Measurements from ENCODE around the gene STK25. TPM values are rescaled to one million over a fixed set of nuclear protein-coding genes. Genes with fewer than 3 reads are reported as not detected.

Gene STK25
- total RNA-seq, 1 donor from 2014 or later, result 296 TPM

DNA sequence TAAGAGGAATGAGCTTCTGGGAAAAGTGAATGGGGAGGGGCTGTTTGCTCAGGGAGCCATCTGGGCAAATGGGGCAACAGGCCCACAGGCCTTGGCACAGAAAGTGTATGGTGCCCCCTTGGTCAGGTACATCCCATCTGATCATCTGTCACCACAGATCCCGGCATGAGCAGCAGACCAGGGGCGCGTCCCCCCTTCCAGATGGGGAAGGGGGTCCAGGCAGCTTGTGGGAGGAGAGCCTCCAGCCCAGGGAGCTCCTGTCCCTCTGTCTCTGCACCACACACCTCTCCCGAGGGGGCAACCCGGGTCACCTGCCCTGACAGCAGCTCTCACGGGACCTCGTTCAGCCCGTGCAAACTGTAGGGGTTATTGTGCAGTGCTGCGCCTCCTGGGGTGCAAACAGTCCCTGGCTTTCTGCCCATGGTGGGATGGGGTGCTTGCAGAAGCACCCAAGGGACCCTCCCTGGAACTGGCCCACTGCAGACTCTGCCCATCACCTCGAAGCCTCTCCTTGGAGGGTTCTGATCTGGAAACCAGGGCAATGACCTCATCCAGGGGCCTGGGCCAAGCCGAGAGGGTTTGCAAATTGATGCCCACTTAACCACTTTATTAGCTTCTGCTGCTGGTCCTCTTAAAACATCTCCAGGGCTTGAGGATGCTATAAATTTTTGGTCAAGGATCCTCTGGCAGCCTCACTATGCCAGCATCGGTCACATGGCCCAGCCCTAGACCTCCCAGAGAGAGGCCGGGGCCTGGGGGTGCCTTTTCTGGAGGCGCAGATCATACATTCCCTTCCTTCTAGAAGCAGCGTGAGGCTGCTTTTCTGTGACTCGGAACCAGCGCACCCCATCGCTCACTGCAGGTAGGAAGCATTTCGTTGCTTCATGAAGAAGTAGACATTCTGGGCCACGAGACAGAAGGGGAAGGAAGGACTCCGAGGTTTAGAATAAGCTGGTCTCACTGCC lies 42.5 kb upstream of the STK25 start:
- Mint-ChIP-seq H3K9me3 (ENCODE audit: unreplicated experiment) (no peaks in the 10 kb centered on the region), H3K4me1 (ENCODE audit: unreplicated experiment) (peaks cover 37% of the 10 kb centered on the region), H3K36me3 (ENCODE audit: low read depth, unreplicated experiment) (no peaks in the 10 kb centered on the region), H3K27ac (ENCODE audit: unreplicated experiment) (no peak overlapping the region), H3K27me3 (ENCODE audit: unreplicated experiment) (peaks cover 13% of the 10 kb centered on the region), H3K4me3 (ENCODE audit: unreplicated experiment) (no peak overlapping the region)
- no peak for TF ChIP-seq CTCF (IDR thresholded peaks at IDR 0.05; ENCODE audit: unreplicated experiment)
- DNase-seq (ENCODE audit: low spot score), result no peak

GRCh38 chr2:241548451-241548835 lies 40.1 kb upstream of the STK25 start:
- no peaks in the 10 kb centered on the region for H3K36me3 Mint-ChIP-seq (ENCODE audit: low read depth, unreplicated experiment)
- TF ChIP-seq CTCF (IDR thresholded peaks at IDR 0.05; ENCODE audit: unreplicated experiment), result no peak
- H3K4me1 Mint-ChIP-seq (ENCODE audit: unreplicated experiment), result peaks cover 15% of the 10 kb centered on the region
- H3K4me3 Mint-ChIP-seq (ENCODE audit: unreplicated experiment), result no peak overlapping the region
- H3K27me3 Mint-ChIP-seq (ENCODE audit: unreplicated experiment), result peaks cover 8% of the 10 kb centered on the region
- no peaks in the 10 kb centered on the region for H3K9me3 Mint-ChIP-seq (ENCODE audit: unreplicated experiment)
- DNase-seq (ENCODE audit: low spot score), result no peak
- no peak overlapping the region for H3K27ac Mint-ChIP-seq (ENCODE audit: unreplicated experiment)

DNA sequence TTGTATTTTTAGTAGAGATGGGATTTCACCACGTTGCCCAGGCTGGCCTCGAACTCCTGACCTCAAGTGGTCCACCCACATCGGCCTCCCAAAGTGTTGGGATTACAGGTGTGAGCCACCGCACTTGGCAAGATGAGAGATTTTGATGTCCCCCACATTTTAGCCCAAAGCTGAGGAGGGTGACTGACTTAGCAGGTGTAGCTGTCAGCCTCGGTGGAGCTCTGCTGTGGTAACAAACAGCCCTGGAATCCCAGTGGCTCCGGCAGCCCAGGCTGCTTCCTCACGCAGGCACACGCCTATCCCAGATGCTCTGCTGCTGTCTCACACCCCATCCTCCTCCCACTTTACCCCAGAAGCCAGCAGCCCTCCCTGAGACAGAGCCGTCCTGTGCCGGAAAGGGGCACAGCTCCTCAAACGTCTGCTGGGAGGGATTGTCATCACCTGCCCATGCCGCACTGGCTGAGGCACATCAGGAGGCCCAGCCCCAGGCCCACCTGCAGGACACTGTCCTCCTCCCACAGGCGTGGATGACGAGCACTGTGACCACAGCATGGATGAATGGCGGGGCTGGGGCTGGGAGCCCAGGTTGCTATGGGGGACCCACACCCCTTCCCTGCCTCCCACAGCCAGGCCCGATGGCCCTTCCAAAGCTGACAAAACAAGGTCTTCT lies 39.5 kb upstream of the STK25 start:
- H3K4me3 Mint-ChIP-seq (ENCODE audit: unreplicated experiment), result no peak overlapping the region
- no peak for TF ChIP-seq CTCF (IDR thresholded peaks at IDR 0.05; ENCODE audit: unreplicated experiment)
- peaks cover 6% of the 10 kb centered on the region for H3K27me3 Mint-ChIP-seq (ENCODE audit: unreplicated experiment)
- H3K36me3 Mint-ChIP-seq (ENCODE audit: low read depth, unreplicated experiment), result no peaks in the 10 kb centered on the region
- DNase-seq (ENCODE audit: low spot score), result no peak
- peaks cover 12% of the 10 kb centered on the region for H3K4me1 Mint-ChIP-seq (ENCODE audit: unreplicated experiment)
- no peaks in the 10 kb centered on the region for H3K9me3 Mint-ChIP-seq (ENCODE audit: unreplicated experiment)
- peak overlapping the region; percentile 64 for H3K27ac Mint-ChIP-seq (ENCODE audit: unreplicated experiment)

- Mint-ChIP-seq H3K36me3 (ENCODE audit: low read depth, unreplicated experiment) (no peaks in the 10 kb centered on the region), H3K27me3 (ENCODE audit: unreplicated experiment) (peaks cover 5% of the 10 kb centered on the region), H3K9me3 (ENCODE audit: unreplicated experiment) (no peaks in the 10 kb centered on the region), H3K4me3 (ENCODE audit: unreplicated experiment) (peak overlapping the region; percentile 78), H3K4me1 (ENCODE audit: unreplicated experiment) (peaks cover 12% of the 10 kb centered on the region), H3K27ac (ENCODE audit: unreplicated experiment) (no peak overlapping the region)
- peak; percentile 43 for DNase-seq (ENCODE audit: low spot score)
- no peak for TF ChIP-seq CTCF (IDR thresholded peaks at IDR 0.05; ENCODE audit: unreplicated experiment)
These were observed 38.6 kb upstream of the STK25 start for GRCh38 chr2:241546771-241547498.

All from endothelial cell (in vitro differentiated cells).